GM23338 (cell line): ENCODE data around the gene IGF2R. TPM values are rescaled to one million over a fixed set of nuclear protein-coding genes. Genes with fewer than 3 reads are reported as not detected.

ENCODE experiments used
- ATAC-seq: fragments of 200-7000 bp; cut with Tn5 transposase; 3 replicates; pipeline ENCODE4 v1.9.1; 2020
- DNase-seq: peaks from one replicate; pipeline ENCODE4 v3.0.0-alpha.2; 2015; ENCODE audit warnings: low spot score
- H2AFZ ChIP-seq: fragments of 200-600 bp; sonication (generic); 2 replicates; pipeline ENCODE4 v1.8.0; 2016; ENCODE audit warnings: antibody characterized with exemption, mild to moderate bottlenecking, moderate library complexity
- H3F3A ChIP-seq: fragments of 200-600 bp; sonication (generic); replicated peaks from 2 replicates; pipeline ENCODE4 v1.8.0; 2017; ENCODE audit warnings: antibody characterized with exemption, mixed run types, low read depth
- H3K27ac ChIP-seq: fragments of 200-600 bp; sonication (generic); 2 replicates; pipeline ENCODE4 v1.6.1; 2016; ENCODE audit warnings: low read depth
- H3K27me3 ChIP-seq: fragments of 200-600 bp; sonication (generic); 2 replicates; pipeline ENCODE4 v1.8.0; 2016; ENCODE audit warnings: mild to moderate bottlenecking, mixed run types, moderate library complexity; ENCODE audit not compliant: insufficient read depth
- H3K36me3 ChIP-seq: fragments of 200-600 bp; sonication (generic); 2 replicates; pipeline ENCODE4 v1.8.0; 2016; ENCODE audit warnings: mild to moderate bottlenecking; ENCODE audit not compliant: insufficient read depth
- H3K4me1 ChIP-seq: fragments of 200-600 bp; sonication (generic); 2 replicates; pipeline ENCODE4 v1.8.0; 2016; ENCODE audit warnings: mild to moderate bottlenecking, moderate library complexity; ENCODE audit not compliant: insufficient read depth
- H3K4me2 ChIP-seq: fragments of 200-600 bp; sonication (generic); 2 replicates; pipeline ENCODE4 v1.7.1; 2017; ENCODE audit warnings: mixed run types
- H3K4me3 ChIP-seq: fragments of 200-600 bp; sonication (generic); 2 replicates; pipeline ENCODE4 v1.6.1; 2016; ENCODE audit warnings: mixed run types
- H3K79me2 ChIP-seq: fragments of 200-600 bp; sonication (generic); replicated peaks from 2 replicates; pipeline ENCODE4 v1.8.0; 2017; ENCODE audit warnings: mild to moderate bottlenecking; ENCODE audit not compliant: insufficient read depth
- H3K9me2 ChIP-seq: fragments of 200-600 bp; sonication (generic); 2 replicates; pipeline ENCODE4 v1.8.0; 2017; ENCODE audit not compliant: insufficient read depth
- H4K20me1 ChIP-seq: fragments of 200-600 bp; sonication (generic); replicated peaks from 2 replicates; pipeline ENCODE4 v1.8.0; 2017; ENCODE audit warnings: mild to moderate bottlenecking; ENCODE audit not compliant: insufficient read depth
- H3K27ac Mint-ChIP-seq: 2 replicates; pipeline ENCODE4 v1.8.0; 2020; ENCODE audit warnings: inconsistent platforms, mild to moderate bottlenecking, moderate library complexity, mixed read lengths
- H3K27me3 Mint-ChIP-seq: 3 replicates; pipeline ENCODE4 v1.8.0; 2022; ENCODE audit warnings: low read depth, mild to moderate bottlenecking, moderate library complexity, mixed read lengths, inconsistent platforms; ENCODE audit not compliant: insufficient read depth, poor library complexity
- H3K36me3 Mint-ChIP-seq: 3 replicates; pipeline ENCODE4 v1.8.0; 2021; ENCODE audit warnings: low read depth, mild to moderate bottlenecking, inconsistent platforms, moderate library complexity, mixed read lengths
- H3K4me1 Mint-ChIP-seq: 3 replicates; pipeline ENCODE4 v1.8.0; 2020; ENCODE audit warnings: mild to moderate bottlenecking, inconsistent platforms, mixed read lengths
- H3K4me3 Mint-ChIP-seq: 3 replicates; pipeline ENCODE4 v1.8.0; 2021; ENCODE audit warnings: moderate library complexity, mild to moderate bottlenecking, inconsistent platforms, mixed read lengths
- H3K9me3 Mint-ChIP-seq: 3 replicates; pipeline ENCODE4 v1.8.0; 2020; ENCODE audit warnings: moderate library complexity, mild to moderate bottlenecking, inconsistent platforms, mixed read lengths
- CREB1 ChIP-seq: fragments of 250-450 bp; sonication (Bioruptor Pico); IDR thresholded peaks from 2 replicates; pipeline ENCODE4 v1.5.0; 2020; ENCODE audit warnings: low read depth, mild to moderate bottlenecking, moderate library complexity
- ETS1 ChIP-seq: IDR thresholded peaks from 2 replicates; pipeline ENCODE4 v1.6.1; 2016; ENCODE audit warnings: antibody characterized with exemption
- EZH2 ChIP-seq: fragments of 200-600 bp; sonication (generic); IDR thresholded peaks from one replicate; pipeline ENCODE4 v1.8.0; 2017; ENCODE audit warnings: antibody characterized with exemption, mild to moderate bottlenecking, low read depth; ENCODE audit not compliant: unreplicated experiment
- EZH2phosphoT487 ChIP-seq: fragments of 200-600 bp; sonication (generic); IDR thresholded peaks from one replicate; pipeline ENCODE4 v1.8.1; 2018; ENCODE audit warnings: antibody characterized with exemption; ENCODE audit not compliant: unreplicated experiment
- JUNB ChIP-seq: IDR thresholded peaks from one replicate; pipeline ENCODE4 v1.6.1; 2016; ENCODE audit warnings: antibody characterized with exemption; ENCODE audit not compliant: unreplicated experiment
- NANOG ChIP-seq: IDR thresholded peaks from 2 replicates; pipeline ENCODE4 v1.6.1; 2016; ENCODE audit warnings: antibody characterized with exemption, borderline replicate concordance
- POLR2AphosphoS5 ChIP-seq: IDR thresholded peaks from 2 replicates; pipeline ENCODE4 v1.6.1; 2016; ENCODE audit warnings: antibody characterized with exemption, low read depth
- STAT1 ChIP-seq: IDR thresholded peaks from one replicate; pipeline ENCODE4 v1.6.1; 2016; ENCODE audit warnings: antibody characterized with exemption; ENCODE audit not compliant: unreplicated experiment
- ZNF114 ChIP-seq: fragments of 250-450 bp; sonication (Bioruptor Pico); IDR thresholded peaks from 2 replicates; pipeline ENCODE4 v1.5.0; 2020; ENCODE audit warnings: mild to moderate bottlenecking, moderate library complexity
- ZNF331 ChIP-seq: fragments of 250-450 bp; sonication (Bioruptor Pico); IDR thresholded peaks from 2 replicates; pipeline ENCODE4 v1.5.0; 2020; ENCODE audit warnings: low read depth, mild to moderate bottlenecking, moderate library complexity
- ZNF462 ChIP-seq: fragments of 250-450 bp; sonication (Bioruptor Pico); IDR thresholded peaks from 2 replicates; pipeline ENCODE4 v1.5.0; 2020; ENCODE audit warnings: mild to moderate bottlenecking, moderate library complexity
- polyA plus RNA-seq: library from polyadenylated mRNA; unstranded; fragments of >200 nt; fragmentation: Nextera tagmentation; extraction: Ambion mirVana; gene quantifications from 2 replicates; pipeline ENCODE4 v1.2.1, GENCODE V29; 2016
- total RNA-seq: library from RNA; depleted of rRNA; stranded (reverse); fragments of >200 nt; shearing (Covaris generic); gene quantifications from 2 replicates; pipeline ENCODE4 v1.2.3, GENCODE V29; 2014
- TF ChIP-seq, protein P1 (sequence below): IDR thresholded peaks from one replicate; pipeline ENCODE4 v1.6.1; 2018; ENCODE audit warnings: antibody characterized with exemption; ENCODE audit not compliant: unreplicated experiment

The IGF2R gene
- total and polyA plus RNA-seq, 2 experiments from 2014 or later, result 12.5 to 76.4 TPM

DNA sequence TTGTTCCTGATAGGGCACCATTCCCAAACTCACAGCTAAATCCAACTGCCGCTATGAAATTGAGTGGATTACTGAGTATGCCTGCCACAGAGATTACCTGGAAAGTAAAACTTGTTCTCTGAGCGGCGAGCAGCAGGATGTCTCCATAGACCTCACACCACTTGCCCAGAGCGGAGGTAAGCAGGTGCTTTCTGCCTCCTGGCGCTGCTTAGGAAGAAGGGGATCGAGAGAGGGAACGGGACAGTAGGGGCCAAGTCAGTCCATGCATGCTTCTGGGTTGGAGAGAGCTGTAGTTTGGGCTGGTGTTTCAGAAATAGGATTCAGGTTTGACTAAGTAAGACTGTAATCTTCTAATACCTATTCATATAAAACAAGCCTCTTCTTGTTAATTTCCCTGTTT, 63.7 kb downstream of the IGF2R start:
- no peak for ATAC-seq
- no peak overlapping the region for H3K4me2 ChIP-seq
- no peaks in the 10 kb centered on the region for H3K27me3 ChIP-seq
- no peak for TF ChIP-seq NANOG
- TF ChIP-seq ETS1, result no peak
- no peak for TF ChIP-seq STAT1
- no peak for TF ChIP-seq ZNF331 (CRISPR knock-in tag)
- TF ChIP-seq POLR2AphosphoS5, result no peak
- TF ChIP-seq EZH2, result no peak
- TF ChIP-seq, protein P1, sequence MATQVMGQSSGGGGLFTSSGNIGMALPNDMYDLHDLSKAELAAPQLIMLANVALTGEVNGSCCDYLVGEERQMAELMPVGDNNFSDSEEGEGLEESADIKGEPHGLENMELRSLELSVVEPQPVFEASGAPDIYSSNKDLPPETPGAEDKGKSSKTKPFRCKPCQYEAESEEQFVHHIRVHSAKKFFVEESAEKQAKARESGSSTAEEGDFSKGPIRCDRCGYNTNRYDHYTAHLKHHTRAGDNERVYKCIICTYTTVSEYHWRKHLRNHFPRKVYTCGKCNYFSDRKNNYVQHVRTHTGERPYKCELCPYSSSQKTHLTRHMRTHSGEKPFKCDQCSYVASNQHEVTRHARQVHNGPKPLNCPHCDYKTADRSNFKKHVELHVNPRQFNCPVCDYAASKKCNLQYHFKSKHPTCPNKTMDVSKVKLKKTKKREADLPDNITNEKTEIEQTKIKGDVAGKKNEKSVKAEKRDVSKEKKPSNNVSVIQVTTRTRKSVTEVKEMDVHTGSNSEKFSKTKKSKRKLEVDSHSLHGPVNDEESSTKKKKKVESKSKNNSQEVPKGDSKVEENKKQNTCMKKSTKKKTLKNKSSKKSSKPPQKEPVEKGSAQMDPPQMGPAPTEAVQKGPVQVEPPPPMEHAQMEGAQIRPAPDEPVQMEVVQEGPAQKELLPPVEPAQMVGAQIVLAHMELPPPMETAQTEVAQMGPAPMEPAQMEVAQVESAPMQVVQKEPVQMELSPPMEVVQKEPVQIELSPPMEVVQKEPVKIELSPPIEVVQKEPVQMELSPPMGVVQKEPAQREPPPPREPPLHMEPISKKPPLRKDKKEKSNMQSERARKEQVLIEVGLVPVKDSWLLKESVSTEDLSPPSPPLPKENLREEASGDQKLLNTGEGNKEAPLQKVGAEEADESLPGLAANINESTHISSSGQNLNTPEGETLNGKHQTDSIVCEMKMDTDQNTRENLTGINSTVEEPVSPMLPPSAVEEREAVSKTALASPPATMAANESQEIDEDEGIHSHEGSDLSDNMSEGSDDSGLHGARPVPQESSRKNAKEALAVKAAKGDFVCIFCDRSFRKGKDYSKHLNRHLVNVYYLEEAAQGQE, result no peak
- TF ChIP-seq ZNF114, result no peak
- TF ChIP-seq CREB1 (CRISPR knock-in tag), result no peak
- no peak for TF ChIP-seq JUNB
- TF ChIP-seq ZNF462 (CRISPR knock-in tag), result no peak
- TF ChIP-seq EZH2phosphoT487, result no peak
- peaks cover 19% of the 10 kb centered on the region for H4K20me1 ChIP-seq
- H3K36me3 Mint-ChIP-seq, result peaks cover 75% of the 10 kb centered on the region
- H3K4me3 Mint-ChIP-seq, result no peak overlapping the region
- no peak overlapping the region for H3K27ac ChIP-seq
- H3K9me2 ChIP-seq, result no peaks in the 10 kb centered on the region
- no peak overlapping the region for H3K4me3 ChIP-seq
- no peaks in the 10 kb centered on the region; the same call in 2 of the 3 replicates for H3K9me3 Mint-ChIP-seq
- DNase-seq, result no peak
- H3F3A ChIP-seq, result no peaks in the 10 kb centered on the region
- peaks cover 11% of the 10 kb centered on the region; the same call in 1 of the 2 replicates for H3K36me3 ChIP-seq
- H3K4me1 Mint-ChIP-seq, result no peaks in the 10 kb centered on the region
- H3K27ac Mint-ChIP-seq, result no peak overlapping the region
- H3K79me2 ChIP-seq, result no peaks in the 10 kb centered on the region
- no peaks in the 10 kb centered on the region for H3K4me1 ChIP-seq
- peaks cover 6% of the 10 kb centered on the region for H3K27me3 Mint-ChIP-seq
- H2AFZ ChIP-seq, result no peak overlapping the region
